Smooth muscle cell (in vitro differentiated cells): Measurements from ENCODE around the gene THG1L. TPM values are rescaled to one million over a fixed set of nuclear protein-coding genes. Genes with fewer than 3 reads are reported as not detected.

ENCODE experiments used
- DNase-seq: peaks from one replicate; lab custom pipeline; 2025; ENCODE audit not compliant: unreplicated experiment; lab: John Stamatoyannopoulos, UW
- H2AFZ ChIP-seq: fragments of 200-600 bp; sonication (generic); 2 replicates; pipeline ENCODE4 v1.6.0; 2016; ENCODE audit warnings: antibody characterized with exemption, low read depth, mild to moderate bottlenecking
- H3F3A ChIP-seq: fragments of 200-600 bp; sonication (generic); 2 replicates; pipeline ENCODE4 v1.6.0; 2017; ENCODE audit warnings: antibody characterized with exemption, low read depth
- H3K27ac ChIP-seq: fragments of 200-600 bp; sonication (generic); 2 replicates; pipeline ENCODE4 v1.5.1; 2016; ENCODE audit warnings: low read depth, mild to moderate bottlenecking
- H3K27me3 ChIP-seq: fragments of 200-600 bp; sonication (generic); 2 replicates; pipeline ENCODE4 v1.6.1; 2016; ENCODE audit warnings: low read depth, mild to moderate bottlenecking
- H3K36me3 ChIP-seq: fragments of 200-600 bp; sonication (generic); 2 replicates; pipeline ENCODE4 v1.5.1; 2016; ENCODE audit warnings: low read depth
- H3K4me1 ChIP-seq: fragments of 200-600 bp; sonication (generic); 2 replicates; pipeline ENCODE4 v1.5.1; 2016; ENCODE audit warnings: low read depth
- H3K4me2 ChIP-seq: fragments of 200-600 bp; sonication (generic); 2 replicates; pipeline ENCODE4 v1.6.0; 2016; ENCODE audit warnings: mild to moderate bottlenecking
- H3K4me3 ChIP-seq: fragments of 200-600 bp; sonication (generic); 2 replicates; pipeline ENCODE4 v1.5.1; 2016; ENCODE audit warnings: mild to moderate bottlenecking
- H3K79me2 ChIP-seq: fragments of 200-600 bp; sonication (generic); 2 replicates; pipeline ENCODE4 v1.6.0; 2016; ENCODE audit warnings: low read depth, mild to moderate bottlenecking
- H3K9ac ChIP-seq: fragments of 200-600 bp; sonication (generic); 2 replicates; pipeline ENCODE4 v1.6.0; 2016; ENCODE audit warnings: low read depth
- H3K9me3 ChIP-seq: fragments of 200-600 bp; sonication (generic); replicated peaks from 2 replicates; pipeline ENCODE4 v1.5.1; 2016; ENCODE audit warnings: low read depth
- H4K20me1 ChIP-seq: fragments of 200-600 bp; sonication (generic); 2 replicates; pipeline ENCODE4 v1.6.0; 2016; ENCODE audit warnings: low read depth
- CTCF ChIP-seq: fragments of 200-600 bp; sonication (generic); IDR thresholded peaks from 2 replicates; pipeline ENCODE4 v1.5.1; 2017; ENCODE audit warnings: borderline replicate concordance, mild to moderate bottlenecking, antibody characterized with exemption; ENCODE audit not compliant: insufficient read depth, poor library complexity, severe bottlenecking
- WGBS: methylation state at CpG from one replicate; pipeline ENCODE4 v1.1.7; 2016; ENCODE audit warnings: low lambda C conversion rate; 5-methylcytosine and 5-hydroxymethylcytosine counted together
- polyA plus RNA-seq: library from polyadenylated mRNA; unstranded; fragments of >200 nt; fragmentation: Nextera tagmentation; extraction: Ambion mirVana; gene quantifications from 2 replicates; pipeline ENCODE4 v1.2.1, GENCODE V29; 2016
- total RNA-seq: library from RNA; depleted of rRNA; stranded (reverse); fragments of >200 nt; gene quantifications from 2 replicates; pipeline ENCODE4 v1.2.3, GENCODE V29; 2014

THG1L gene
- total and polyA plus RNA-seq, 2 experiments from 2014 or later = 4.4 to 6.5 TPM

GRCh38 chr5:157734436-157734835 is 3.2 kb downstream of the THG1L start:
- no peak for TF ChIP-seq CTCF
- no peak overlapping the region for H3K27ac ChIP-seq
- H3K9me3 ChIP-seq = no peaks in the 10 kb centered on the region
- H2AFZ ChIP-seq = no peak overlapping the region
- H3K4me1 ChIP-seq = peaks cover 4% of the 10 kb centered on the region
- H3K36me3 ChIP-seq = peaks cover 8% of the 10 kb centered on the region
- no peak overlapping the region for H3K4me3 ChIP-seq
- no peaks in the 10 kb centered on the region for H4K20me1 ChIP-seq
- peaks cover 5% of the 10 kb centered on the region for H3F3A ChIP-seq
- no peak overlapping the region for H3K4me2 ChIP-seq
- H3K79me2 ChIP-seq = no peaks in the 10 kb centered on the region
- no peak overlapping the region for H3K9ac ChIP-seq
- WGBS = 40% methylated on average over 7 of the region's 7 CpGs
- H3K27me3 ChIP-seq = no peaks in the 10 kb centered on the region
- no peak for DNase-seq

DNA sequence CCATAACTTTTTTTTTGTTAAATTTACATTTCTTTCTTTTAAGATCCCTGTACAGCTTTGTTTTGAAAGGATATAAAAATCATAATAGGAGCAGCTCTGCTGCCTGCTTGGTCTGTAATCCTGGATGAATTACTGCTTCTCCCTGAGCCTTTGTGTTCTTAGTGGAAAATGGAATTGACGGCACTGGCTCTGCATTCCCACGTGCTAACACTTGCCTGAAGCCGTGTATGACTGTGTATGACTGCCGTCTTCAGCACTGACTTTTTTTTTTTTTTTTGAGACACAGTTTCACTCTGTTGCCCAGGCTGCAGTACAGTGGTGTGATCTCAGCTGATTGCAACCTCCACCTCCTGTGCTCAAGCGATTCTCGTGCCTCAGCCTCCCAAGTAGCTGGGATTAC is 4.8 kb downstream of the THG1L start:
- Histone ChIP-seq H3K4me2 (no peak overlapping the region), H3K9ac (no peak overlapping the region), H3K4me3 (no peak overlapping the region), H3K4me1 (peaks cover under 1% of the 10 kb centered on the region), H3F3A (peaks cover 5% of the 10 kb centered on the region), H3K27ac (no peak overlapping the region), H3K79me2 (no peaks in the 10 kb centered on the region), H3K27me3 (no peaks in the 10 kb centered on the region), H3K36me3 (peaks cover 8% of the 10 kb centered on the region), H3K9me3 (no peaks in the 10 kb centered on the region), H4K20me1 (no peaks in the 10 kb centered on the region), H2AFZ (no peak overlapping the region)
- TF ChIP-seq CTCF = no peak
- DNase-seq = no peak
- 90% methylated on average over 6 of the region's 6 CpGs for WGBS

DNA sequence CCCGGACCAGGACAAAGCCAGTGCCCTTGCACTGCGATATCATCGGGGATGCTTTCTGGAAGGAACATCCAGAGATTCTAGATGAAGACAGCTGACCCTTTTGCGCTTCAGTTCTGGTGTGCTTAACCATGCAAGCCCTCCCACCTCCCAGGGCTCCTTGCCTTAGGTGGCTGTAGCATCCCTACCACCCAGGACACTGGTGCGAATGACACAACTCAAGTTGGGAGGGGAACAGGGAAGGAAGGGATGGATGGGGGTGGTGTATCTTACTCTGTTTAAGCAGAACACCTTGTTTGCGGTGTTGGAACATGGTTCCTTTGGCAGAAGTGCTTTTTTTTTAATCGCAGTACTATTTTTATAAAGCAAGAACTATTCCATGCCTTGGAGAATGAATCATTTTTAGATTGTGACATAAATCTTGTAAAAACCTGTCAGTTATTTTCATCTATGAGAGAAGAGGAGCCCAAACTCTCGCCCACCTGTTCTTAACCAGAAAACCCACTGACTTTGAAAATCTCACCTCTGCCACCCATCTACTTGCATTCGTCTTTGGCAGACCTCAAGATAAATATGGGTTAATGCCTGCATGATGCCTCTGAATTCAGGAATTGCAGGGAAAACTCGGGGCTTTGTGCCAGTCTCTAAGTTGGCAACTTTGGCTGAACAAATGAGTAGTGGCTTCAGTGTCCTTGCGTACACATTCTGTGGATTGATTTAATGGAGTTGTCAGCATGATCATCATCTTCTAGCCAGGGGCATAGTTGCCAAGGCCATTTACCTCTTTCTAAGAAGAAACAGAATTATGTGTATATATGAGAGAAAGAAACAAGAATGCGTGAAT is 8.4 kb downstream of the THG1L start:
- H3K36me3 ChIP-seq = peaks cover 8% of the 10 kb centered on the region
- WGBS = 90% methylated on average over 12 of the region's 12 CpGs
- TF ChIP-seq CTCF = no peak

DNA sequence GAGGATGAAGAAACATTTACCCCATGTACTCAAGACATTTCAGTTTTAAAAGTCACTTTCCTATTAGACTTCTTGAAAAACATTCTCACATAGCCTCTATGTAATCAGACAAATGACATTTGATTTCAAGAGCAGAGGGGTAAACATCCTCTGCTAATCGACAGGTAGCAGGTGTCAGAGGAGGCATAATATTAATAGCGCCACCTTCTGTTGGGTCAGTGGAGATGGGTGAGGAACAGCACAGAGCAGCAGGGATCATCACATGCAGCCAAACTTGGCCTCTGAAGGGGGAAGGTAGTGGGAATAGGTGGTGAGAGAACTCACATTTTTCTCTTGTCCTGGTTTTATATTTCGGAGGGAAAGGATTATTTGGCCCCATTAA is 9.0 kb downstream of the THG1L start:
- Histone ChIP-seq H3K27ac (no peak overlapping the region), H3K36me3 (peaks cover 8% of the 10 kb centered on the region), H4K20me1 (no peaks in the 10 kb centered on the region), H3K4me2 (no peak overlapping the region), H3K9ac (no peak overlapping the region), H3K4me3 (no peak overlapping the region), H3K27me3 (no peaks in the 10 kb centered on the region), H3K79me2 (no peaks in the 10 kb centered on the region), H3K9me3 (no peaks in the 10 kb centered on the region), H2AFZ (no peak overlapping the region), H3F3A (no peaks in the 10 kb centered on the region), H3K4me1 (no peaks in the 10 kb centered on the region)
- WGBS = 57% methylated on average over 3 of the region's 3 CpGs
- DNase-seq = no peak
- peak; percentile 42 for TF ChIP-seq CTCF

More for the DNA sequence above, 8.4 kb downstream of the THG1L start:
- H3K79me2 ChIP-seq = no peaks in the 10 kb centered on the region
- H3K27ac ChIP-seq = no peak overlapping the region
- DNase-seq = no peak
- no peaks in the 10 kb centered on the region for H3K4me1 ChIP-seq
- no peaks in the 10 kb centered on the region for H3K9me3 ChIP-seq
- no peak overlapping the region for H3K9ac ChIP-seq
- no peaks in the 10 kb centered on the region for H3F3A ChIP-seq
- no peak overlapping the region for H3K4me3 ChIP-seq
- H3K27me3 ChIP-seq = no peaks in the 10 kb centered on the region
- H4K20me1 ChIP-seq = no peaks in the 10 kb centered on the region
- no peak overlapping the region for H2AFZ ChIP-seq
- no peak overlapping the region for H3K4me2 ChIP-seq
